ENCODE measurements around the gene KIF26B.

KIF26B gene

GRCh38 chr1:245577191-245578157 is 422.7 kb downstream of the KIF26B start:
- no peaks in the 10 kb centered on the region for H3K36me3 ChIP-seq (replicated peaks; ENCODE audit: insufficient read depth, low read length)
- H3K9me3 ChIP-seq (replicated peaks; ENCODE audit: insufficient read depth, low read length) = no peaks in the 10 kb centered on the region
- H3K79me2 ChIP-seq (ENCODE audit: low read length) = no peaks in the 10 kb centered on the region
- no peaks in the 10 kb centered on the region for H3K4me1 ChIP-seq (ENCODE audit: low read length)
- no peak overlapping the region for H3K4me2 ChIP-seq (ENCODE audit: low read depth, low read length)
- no peaks in the 10 kb centered on the region for H3F3A ChIP-seq (ENCODE audit: insufficient read depth, low read length)
- no peak overlapping the region for H3K9ac ChIP-seq (ENCODE audit: low read length)
- H4K20me1 ChIP-seq (ENCODE audit: insufficient read depth, low read length) = no peaks in the 10 kb centered on the region
- no peak overlapping the region for H3K27ac ChIP-seq (ENCODE audit: low read length)
- H3K27me3 ChIP-seq (replicated peaks; ENCODE audit: insufficient read depth, low read length) = no peaks in the 10 kb centered on the region
- no peaks in the 10 kb centered on the region for H3K9me2 ChIP-seq (replicated peaks; ENCODE audit: insufficient read depth, low read length)
- TF ChIP-seq CTCF (IDR thresholded peaks at IDR 0.05; ENCODE audit: low read length) (no peak), EZH2phosphoT487 (IDR thresholded peaks at IDR 0.05; ENCODE audit: low read length) (no peak), EZH2 (optimal IDR thresholded peaks at IDR 0.05; ENCODE audit: low read depth, low read length) (no peak)
- H2AFZ ChIP-seq (ENCODE audit: low read length) = no peak overlapping the region
- no peak overlapping the region for H3K4me3 ChIP-seq (ENCODE audit: low read length)
- DNase-seq = no peak

GRCh38 chr1:245578308-245578707 is 423.5 kb downstream of the KIF26B start:
- no peak for DNase-seq
- no peak overlapping the region for H3K9ac ChIP-seq (ENCODE audit: low read length)
- no peak overlapping the region for H2AFZ ChIP-seq (ENCODE audit: low read length)
- no peaks in the 10 kb centered on the region for H3F3A ChIP-seq (ENCODE audit: insufficient read depth, low read length)
- H3K4me2 ChIP-seq (ENCODE audit: low read depth, low read length) = no peak overlapping the region
- no peaks in the 10 kb centered on the region for H3K27me3 ChIP-seq (replicated peaks; ENCODE audit: insufficient read depth, low read length)
- no peak for TF ChIP-seq EZH2phosphoT487 (IDR thresholded peaks at IDR 0.05; ENCODE audit: low read length)
- no peak for TF ChIP-seq CTCF (IDR thresholded peaks at IDR 0.05; ENCODE audit: low read length)
- no peak for TF ChIP-seq EZH2 (optimal IDR thresholded peaks at IDR 0.05; ENCODE audit: low read depth, low read length)
- H3K79me2 ChIP-seq (ENCODE audit: low read length) = no peaks in the 10 kb centered on the region
- H3K27ac ChIP-seq (ENCODE audit: low read length) = no peak overlapping the region
- no peaks in the 10 kb centered on the region for H3K9me2 ChIP-seq (replicated peaks; ENCODE audit: insufficient read depth, low read length)
- no peak overlapping the region for H3K4me3 ChIP-seq (ENCODE audit: low read length)
- no peaks in the 10 kb centered on the region for H3K9me3 ChIP-seq (replicated peaks; ENCODE audit: insufficient read depth, low read length)
- H3K4me1 ChIP-seq (ENCODE audit: low read length) = no peaks in the 10 kb centered on the region
- H4K20me1 ChIP-seq (ENCODE audit: insufficient read depth, low read length) = no peaks in the 10 kb centered on the region
- no peaks in the 10 kb centered on the region for H3K36me3 ChIP-seq (replicated peaks; ENCODE audit: insufficient read depth, low read length)

- H3K9ac ChIP-seq (ENCODE audit: low read length) = no peak overlapping the region
- no peak overlapping the region for H3K4me3 ChIP-seq (ENCODE audit: low read length)
- no peaks in the 10 kb centered on the region for H3F3A ChIP-seq (ENCODE audit: insufficient read depth, low read length)
- no peaks in the 10 kb centered on the region for H3K9me3 ChIP-seq (replicated peaks; ENCODE audit: insufficient read depth, low read length)
- no peak for TF ChIP-seq EZH2phosphoT487 (IDR thresholded peaks at IDR 0.05; ENCODE audit: low read length)
- TF ChIP-seq CTCF (IDR thresholded peaks at IDR 0.05; ENCODE audit: low read length) = no peak
- no peak for TF ChIP-seq EZH2 (optimal IDR thresholded peaks at IDR 0.05; ENCODE audit: low read depth, low read length)
- no peak overlapping the region for H2AFZ ChIP-seq (ENCODE audit: low read length)
- H3K27ac ChIP-seq (ENCODE audit: low read length) = no peak overlapping the region
- no peaks in the 10 kb centered on the region for H3K79me2 ChIP-seq (ENCODE audit: low read length)
- H3K4me2 ChIP-seq (ENCODE audit: low read depth, low read length) = no peak overlapping the region
- H3K9me2 ChIP-seq (replicated peaks; ENCODE audit: insufficient read depth, low read length) = no peaks in the 10 kb centered on the region
- DNase-seq = no peak
- H3K36me3 ChIP-seq (replicated peaks; ENCODE audit: insufficient read depth, low read length) = no peaks in the 10 kb centered on the region
- no peaks in the 10 kb centered on the region for H3K27me3 ChIP-seq (replicated peaks; ENCODE audit: insufficient read depth, low read length)
- no peaks in the 10 kb centered on the region for H4K20me1 ChIP-seq (ENCODE audit: insufficient read depth, low read length)
- no peaks in the 10 kb centered on the region for H3K4me1 ChIP-seq (ENCODE audit: low read length)
Measured at GRCh38 chr1:245578771-245579170, 424.0 kb downstream of the KIF26B start.

All from MM.1S (cell line).